Esophagus muscularis mucosa (tissue), 4 donors: ENCODE measurements around the gene RAB8A. TPM values are rescaled to one million over a fixed set of nuclear protein-coding genes. Genes with fewer than 3 reads are reported as not detected.
"Not testable (repeated sequence)": the region's sequence is repeated elsewhere in the genome, so short reads cannot be mapped to it uniquely, and the experiment has no call there.

Experiments used
- DNase-seq: peaks from one replicate; pipeline ENCODE4 v3.0.0-alpha.2; 2017; ENCODE audit errors: extremely low spot score
- H3K27ac ChIP-seq, 4 donors: fragments of 200-600 bp; sonication (generic); replicated peaks in 1 of 4; 1 replicate in 3 of 4; 2 replicates in 1 of 4; pipeline ENCODE4 v1.5.1; 2016 to 2019; ENCODE audit warnings: mild to moderate bottlenecking in 1 of 4
- H3K27me3 ChIP-seq, 4 donors: fragments of 200-600 bp; sonication (generic); one replicate each; pipeline versions ENCODE4 v1.5.1 to v1.6.0; 2016 to 2019
- H3K36me3 ChIP-seq, 4 donors: fragments of 200-600 bp; sonication (generic); one replicate each; pipeline ENCODE4 v1.5.1; 2016 to 2019
- H3K4me1 ChIP-seq, 4 donors: fragments of 200-600 bp; sonication (generic); one replicate each; pipeline ENCODE4 v1.5.1; 2016 to 2019
- H3K4me3 ChIP-seq, 4 donors: fragments of 200-600 bp; sonication (generic); 1 replicate in 2 of 4; 2 replicates in 2 of 4; pipeline ENCODE4 v1.5.1; 2016 to 2019; ENCODE audit warnings: mild to moderate bottlenecking in 4 of 4, moderate library complexity in 1 of 4
- H3K9me3 ChIP-seq, 4 donors: fragments of 200-600 bp; sonication (generic); 1 replicate in 3 of 4; 2 replicates in 1 of 4; pipeline ENCODE4 v1.5.1; 2016 to 2019
- EP300 ChIP-seq: sonication (generic); formaldehyde crosslinking; IDR thresholded peaks from one replicate; pipeline ENCODE4 v1.6.1; 2017; ENCODE audit warnings: antibody characterized with exemption
- POLR2A ChIP-seq: fragments of 450-650 bp; IDR thresholded peaks from one replicate; pipeline ENCODE4 v1.6.1; 2017; ENCODE audit warnings: antibody characterized with exemption, moderate library complexity, mild to moderate bottlenecking, low read depth
- POLR2AphosphoS5 ChIP-seq, 2 donors: sonication (generic); formaldehyde crosslinking; IDR thresholded peaks; one replicate each; pipeline ENCODE4 v1.6.1; 2017; ENCODE audit warnings: antibody characterized with exemption in 2 of 2
- WGBS: methylation state at CpG from one replicate; pipeline ENCODE4 v1.1.5; 2018; 5-methylcytosine and 5-hydroxymethylcytosine counted together
- intact Hi-C: fragments of 100-400 bp; cut with DNase I; formaldehyde crosslinking; loops from one replicate; pipeline ENCODE4 v1.15.1; 2023
- total RNA-seq, 4 donors: library from RNA; depleted of rRNA; stranded (reverse); fragments of >200 nt; gene quantifications; one replicate each; pipeline versions ENCODE4 v1.1.0 to v1.2.1, GENCODE V29; 2016
- TF ChIP-seq, protein P1 (sequence below), 3 experiments: fragments of 200-600 bp in 2 of 3; fragments of 450-650 bp in 1 of 3; sonication (generic) in 2 of 3; IDR thresholded peaks; one replicate each; pipeline ENCODE4 v1.5.1; 2017 to 2019; ENCODE audit warnings: antibody characterized with exemption in 3 of 3, mild to moderate bottlenecking in 2 of 3, moderate library complexity in 1 of 3

The RAB8A gene
- total RNA-seq, 4 donors from 2014 or later = 37.9 to 56.4 (median 42.9) TPM

DNA sequence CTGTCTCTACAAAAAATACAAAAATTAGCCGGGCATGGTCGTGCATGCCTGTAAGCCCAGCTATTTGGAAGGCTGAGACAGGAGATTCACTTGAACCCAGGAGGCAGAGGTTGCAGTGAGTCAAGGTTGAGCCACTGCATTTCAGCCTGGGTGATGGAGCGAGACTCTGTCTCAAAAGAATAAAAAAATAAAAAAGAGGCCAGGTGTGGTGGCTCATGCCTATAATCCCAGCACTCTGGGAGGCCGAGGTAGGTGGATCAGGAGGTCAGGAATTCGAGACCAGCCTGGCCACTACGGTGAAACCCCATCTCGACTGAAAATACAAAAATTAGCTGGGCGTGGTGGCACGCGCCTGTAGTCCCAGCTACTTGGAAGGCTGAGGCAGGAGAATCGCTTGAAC, 24.3 kb upstream of the RAB8A start:
- intact Hi-C loops, DNase-seq, H3K27me3 ChIP-seq, H3K9me3 ChIP-seq, H3K4me3 ChIP-seq: not testable (repeated sequence)
- Histone ChIP-seq H3K36me3 (peaks cover 91 to 100% (median 100%) of the 10 kb centered on the region in 4 donors), H3K27ac (peak overlapping the region; percentile 97 to 100 (median 100)), H3K4me1 (peaks cover 46 to 92% (median 85%) of the 10 kb centered on the region in 4 donors)
- 69% methylated on average over 11 of the region's 11 CpGs for WGBS
- TF ChIP-seq POLR2AphosphoS5 (IDR thresholded peaks at IDR 0.05) = peak in 1 of 2 donors; percentile 13

DNA sequence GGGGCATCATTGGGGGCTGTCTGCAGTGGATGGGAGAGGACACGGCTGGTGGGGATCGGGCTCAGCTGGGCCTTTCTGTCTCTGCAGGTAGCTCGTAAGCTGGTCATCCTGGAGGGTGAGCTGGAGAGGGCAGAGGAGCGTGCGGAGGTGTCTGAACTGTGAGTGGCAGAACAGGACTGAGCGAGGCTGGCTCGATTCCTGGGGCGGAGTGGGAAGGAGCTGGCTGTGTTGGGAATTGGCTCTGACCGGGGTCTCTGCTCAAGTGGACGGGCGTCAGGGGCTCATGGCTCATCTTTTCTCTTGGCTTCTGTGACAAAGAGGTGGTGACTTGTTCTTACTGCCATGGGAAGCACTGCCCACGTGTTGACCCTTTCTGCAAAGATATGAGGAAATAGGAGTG, 23.7 kb upstream of the RAB8A start:
- Histone ChIP-seq H3K27me3 (no peaks in the 10 kb centered on the region), H3K4me1 (peaks cover 42 to 92% (median 84%) of the 10 kb centered on the region in 4 donors), H3K27ac (peak overlapping the region; percentile 97 to 100 (median 100)), H3K4me3 (no peak overlapping the region), H3K36me3 (peaks cover 91 to 100% (median 100%) of the 10 kb centered on the region in 4 donors), H3K9me3 (no peaks in the 10 kb centered on the region)
- TF ChIP-seq, protein P1, sequence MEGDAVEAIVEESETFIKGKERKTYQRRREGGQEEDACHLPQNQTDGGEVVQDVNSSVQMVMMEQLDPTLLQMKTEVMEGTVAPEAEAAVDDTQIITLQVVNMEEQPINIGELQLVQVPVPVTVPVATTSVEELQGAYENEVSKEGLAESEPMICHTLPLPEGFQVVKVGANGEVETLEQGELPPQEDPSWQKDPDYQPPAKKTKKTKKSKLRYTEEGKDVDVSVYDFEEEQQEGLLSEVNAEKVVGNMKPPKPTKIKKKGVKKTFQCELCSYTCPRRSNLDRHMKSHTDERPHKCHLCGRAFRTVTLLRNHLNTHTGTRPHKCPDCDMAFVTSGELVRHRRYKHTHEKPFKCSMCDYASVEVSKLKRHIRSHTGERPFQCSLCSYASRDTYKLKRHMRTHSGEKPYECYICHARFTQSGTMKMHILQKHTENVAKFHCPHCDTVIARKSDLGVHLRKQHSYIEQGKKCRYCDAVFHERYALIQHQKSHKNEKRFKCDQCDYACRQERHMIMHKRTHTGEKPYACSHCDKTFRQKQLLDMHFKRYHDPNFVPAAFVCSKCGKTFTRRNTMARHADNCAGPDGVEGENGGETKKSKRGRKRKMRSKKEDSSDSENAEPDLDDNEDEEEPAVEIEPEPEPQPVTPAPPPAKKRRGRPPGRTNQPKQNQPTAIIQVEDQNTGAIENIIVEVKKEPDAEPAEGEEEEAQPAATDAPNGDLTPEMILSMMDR (IDR thresholded peaks at IDR 0.05) = no peak
- peak in 1 of 2 donors; percentile 3 for TF ChIP-seq POLR2AphosphoS5 (IDR thresholded peaks at IDR 0.05)
- intact Hi-C loops = no loop called here
- 62% methylated on average over 12 of the region's 12 CpGs for WGBS
- DNase-seq = peak; percentile 91

DNA sequence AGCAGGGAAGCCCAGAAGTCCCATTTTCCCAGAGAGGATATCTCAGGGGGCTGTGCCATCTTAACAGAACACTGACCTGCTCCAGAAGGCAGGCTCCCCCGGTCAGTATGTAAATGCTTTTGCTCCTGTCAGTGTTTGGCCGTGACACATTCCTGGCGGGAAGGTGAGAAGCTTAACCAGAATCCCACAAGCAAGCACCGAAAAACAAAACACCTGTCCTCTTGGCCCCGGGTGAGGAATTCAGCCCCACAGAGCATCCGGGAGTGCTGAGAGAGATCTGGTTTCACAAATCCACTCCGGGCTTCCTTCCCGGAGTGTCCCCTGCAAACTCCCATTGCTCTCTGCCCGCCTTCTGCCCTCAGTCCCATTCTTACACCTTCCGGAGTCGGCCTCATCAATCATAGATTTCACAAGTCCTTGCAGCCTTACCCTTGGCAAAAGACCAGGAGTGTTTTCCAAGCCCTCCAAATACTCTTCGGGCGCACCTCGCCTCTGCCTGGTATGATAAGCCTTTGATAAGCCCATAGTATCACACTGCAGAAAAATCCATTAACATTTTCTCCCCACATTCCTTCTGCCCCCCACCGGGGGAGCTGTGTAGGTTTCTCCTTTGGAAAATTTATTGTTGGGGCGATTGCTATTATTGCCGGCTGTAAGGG, 23.2 kb upstream of the RAB8A start:
- Histone ChIP-seq H3K36me3 (peaks cover 91 to 100% (median 100%) of the 10 kb centered on the region in 4 donors), H3K4me1 (peaks cover 37 to 91% (median 83%) of the 10 kb centered on the region in 4 donors), H3K27ac (peak overlapping the region; percentile 97 to 100 (median 100)), H3K27me3 (no peaks in the 10 kb centered on the region), H3K9me3 (no peaks in the 10 kb centered on the region), H3K4me3 (no peak overlapping the region)
- peak; percentile 41 to 68 for TF ChIP-seq POLR2AphosphoS5 (IDR thresholded peaks at IDR 0.05)
- no peak for TF ChIP-seq EP300
- no peak for TF ChIP-seq POLR2A
- TF ChIP-seq, protein P1 (IDR thresholded peaks at IDR 0.05) = peak in 1 of 3 experiments; percentile 4
- intact Hi-C loops = no loop called here
- DNase-seq = peak; percentile 85
- WGBS = 46% methylated on average over 17 of the region's 17 CpGs

DNA sequence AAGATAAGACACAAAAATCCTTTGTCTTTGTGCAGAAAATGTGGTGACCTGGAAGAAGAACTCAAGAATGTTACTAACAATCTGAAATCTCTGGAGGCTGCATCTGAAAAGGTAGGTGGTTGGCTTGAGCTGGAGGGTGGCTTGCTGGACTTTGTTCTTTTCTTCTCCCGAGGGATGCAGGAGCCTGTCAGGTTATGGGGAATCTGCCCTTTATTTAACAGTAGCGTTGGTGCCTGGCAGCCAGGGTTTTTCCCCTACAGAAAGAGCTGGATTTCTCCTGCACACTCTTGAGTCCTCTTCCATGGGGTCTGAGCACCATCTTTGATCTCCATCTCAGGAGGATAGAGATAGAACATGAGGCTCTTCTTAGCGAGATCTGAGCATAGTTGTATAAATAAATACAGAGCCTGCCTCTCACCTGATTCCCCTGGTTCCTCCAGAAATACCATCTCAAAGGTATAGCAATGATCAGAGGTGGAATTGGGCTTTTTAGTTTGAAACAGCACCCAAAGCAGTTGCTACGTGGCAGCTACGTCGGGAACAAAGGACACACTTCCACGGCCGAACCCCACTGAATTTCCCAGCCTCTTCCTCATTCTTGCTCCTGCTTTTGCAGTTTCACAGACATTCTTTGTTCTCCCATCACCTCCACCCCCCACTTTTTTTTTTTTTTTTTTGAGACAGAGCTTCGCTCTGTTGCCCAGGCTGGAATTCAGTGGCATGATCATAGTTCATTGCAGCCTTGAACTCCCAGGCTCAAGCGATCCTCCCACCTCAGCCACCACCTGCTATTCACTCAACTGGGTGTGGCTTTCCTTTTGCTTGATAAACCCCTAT, 22.5 kb upstream of the RAB8A start:
- Histone ChIP-seq H3K27me3 (no peaks in the 10 kb centered on the region), H3K36me3 (peaks cover 91 to 100% (median 100%) of the 10 kb centered on the region in 4 donors), H3K9me3 (no peaks in the 10 kb centered on the region), H3K4me3 (no peak overlapping the region), H3K27ac (peak overlapping the region; percentile 97 to 100 (median 100)), H3K4me1 (peaks cover 29 to 90% (median 83%) of the 10 kb centered on the region in 4 donors)
- TF ChIP-seq POLR2AphosphoS5 (IDR thresholded peaks at IDR 0.05) (peak in 1 of 2 donors; percentile 2), EP300 (no peak), POLR2A (no peak)
- TF ChIP-seq, protein P1 (IDR thresholded peaks at IDR 0.05) = no peak
- WGBS = 45% methylated on average over 10 of the region's 10 CpGs
- intact Hi-C loops = no loop called here
- DNase-seq = peak; percentile 50
